Neuron (in vitro differentiated cells): ENCODE results near the gene SIRT7.
A peak's percentile ranks its signal among the peaks of the same experiment; 100 is the strongest.

Source experiments
- H2AFZ ChIP-seq: one replicate; pipeline ENCODE4 v1.6.1; 2013; ENCODE audit warnings: low read depth, mild to moderate bottlenecking, inconsistent platforms, low read length, moderate library complexity
- H3K27me3 ChIP-seq: one replicate; pipeline ENCODE4 v1.6.1; 2013; ENCODE audit warnings: low read length; ENCODE audit not compliant: insufficient read depth
- H3K36me3 ChIP-seq: one replicate; pipeline ENCODE4 v1.6.1; 2013; ENCODE audit warnings: low read length; ENCODE audit not compliant: insufficient read depth
- H3K4me1 ChIP-seq: one replicate; pipeline ENCODE4 v1.6.1; 2013; ENCODE audit warnings: low read length; ENCODE audit not compliant: insufficient read depth
- H3K4me3 ChIP-seq: 2 replicates; pipeline ENCODE4 v1.5.1; 2013; ENCODE audit warnings: mild to moderate bottlenecking, low read length, moderate library complexity
- H3K9me3 ChIP-seq: one replicate; pipeline ENCODE4 v1.6.1; 2013; ENCODE audit warnings: low read length

SIRT7 gene

DNA sequence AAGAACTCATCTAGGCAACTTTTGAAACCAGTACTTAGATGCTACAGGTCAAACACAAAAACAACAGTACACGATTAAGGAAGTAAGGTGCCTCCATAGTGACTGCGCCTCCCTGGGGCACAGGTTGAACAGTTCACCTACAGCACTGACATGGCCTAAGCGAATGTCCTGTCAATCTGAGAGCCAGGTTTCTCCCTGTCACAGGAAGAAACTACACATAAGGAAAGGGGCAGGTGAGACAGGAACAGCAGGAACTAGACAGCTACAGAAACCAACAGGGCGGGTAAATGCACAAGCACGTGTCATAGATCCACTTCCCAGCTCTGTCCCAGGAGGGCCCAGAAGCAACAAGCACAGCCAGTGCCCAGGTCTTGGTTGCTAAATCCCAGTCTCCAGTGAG is 38.9 kb downstream of the SIRT7 start:
- Histone ChIP-seq H3K4me3 (no peak overlapping the region), H3K36me3 (peaks cover 32% of the 10 kb centered on the region), H3K9me3 (no peaks in the 10 kb centered on the region), H2AFZ (no peak overlapping the region), H3K27me3 (no peaks in the 10 kb centered on the region), H3K4me1 (no peaks in the 10 kb centered on the region)

DNA sequence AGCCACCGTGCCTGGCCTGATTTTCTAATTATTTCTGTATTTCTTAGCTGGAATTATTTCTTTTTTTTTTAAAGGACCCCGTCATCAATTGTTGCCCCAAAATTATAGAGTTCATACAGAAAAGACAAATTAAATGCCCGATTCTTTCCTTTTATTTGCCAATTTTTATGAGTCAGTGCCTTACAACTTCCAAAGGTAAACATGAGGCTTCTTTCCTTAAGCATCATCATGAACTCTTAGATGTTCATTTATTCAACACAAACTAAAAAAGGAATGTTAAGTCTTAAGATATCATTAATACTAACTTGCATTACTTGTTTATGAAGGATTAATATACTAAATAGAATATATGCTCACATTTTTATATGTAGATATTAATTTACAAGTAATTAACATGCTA is 39.7 kb downstream of the SIRT7 start:
- no peaks in the 10 kb centered on the region for H3K27me3 ChIP-seq
- H3K4me1 ChIP-seq: no peaks in the 10 kb centered on the region
- peaks cover 28% of the 10 kb centered on the region for H3K36me3 ChIP-seq
- no peak overlapping the region for H3K4me3 ChIP-seq
- no peaks in the 10 kb centered on the region for H3K9me3 ChIP-seq
- no peak overlapping the region for H2AFZ ChIP-seq

DNA sequence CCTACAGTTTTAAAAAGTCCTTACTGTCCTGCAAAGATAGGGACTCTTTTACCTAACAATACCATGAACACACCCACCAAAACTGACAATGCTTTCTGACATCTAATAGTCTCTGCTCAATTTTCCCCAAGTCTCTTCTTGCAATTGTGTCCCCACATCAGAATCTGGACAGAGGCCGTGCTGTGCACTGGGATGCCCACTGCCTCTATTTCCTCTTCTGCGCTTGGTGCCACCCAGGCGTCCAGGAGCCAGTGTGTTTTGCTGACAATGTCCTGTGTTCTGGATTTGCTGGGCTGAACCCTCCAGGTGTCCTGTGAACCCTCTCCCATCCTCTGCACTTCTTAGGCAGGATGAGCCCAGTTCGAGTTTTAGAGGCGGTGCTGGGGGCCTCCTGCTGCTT is 40.4 kb downstream of the SIRT7 start:
- Histone ChIP-seq H3K9me3 (no peaks in the 10 kb centered on the region), H2AFZ (no peak overlapping the region), H3K27me3 (no peaks in the 10 kb centered on the region), H3K4me1 (no peaks in the 10 kb centered on the region), H3K36me3 (peaks cover 24% of the 10 kb centered on the region), H3K4me3 (no peak overlapping the region)

DNA sequence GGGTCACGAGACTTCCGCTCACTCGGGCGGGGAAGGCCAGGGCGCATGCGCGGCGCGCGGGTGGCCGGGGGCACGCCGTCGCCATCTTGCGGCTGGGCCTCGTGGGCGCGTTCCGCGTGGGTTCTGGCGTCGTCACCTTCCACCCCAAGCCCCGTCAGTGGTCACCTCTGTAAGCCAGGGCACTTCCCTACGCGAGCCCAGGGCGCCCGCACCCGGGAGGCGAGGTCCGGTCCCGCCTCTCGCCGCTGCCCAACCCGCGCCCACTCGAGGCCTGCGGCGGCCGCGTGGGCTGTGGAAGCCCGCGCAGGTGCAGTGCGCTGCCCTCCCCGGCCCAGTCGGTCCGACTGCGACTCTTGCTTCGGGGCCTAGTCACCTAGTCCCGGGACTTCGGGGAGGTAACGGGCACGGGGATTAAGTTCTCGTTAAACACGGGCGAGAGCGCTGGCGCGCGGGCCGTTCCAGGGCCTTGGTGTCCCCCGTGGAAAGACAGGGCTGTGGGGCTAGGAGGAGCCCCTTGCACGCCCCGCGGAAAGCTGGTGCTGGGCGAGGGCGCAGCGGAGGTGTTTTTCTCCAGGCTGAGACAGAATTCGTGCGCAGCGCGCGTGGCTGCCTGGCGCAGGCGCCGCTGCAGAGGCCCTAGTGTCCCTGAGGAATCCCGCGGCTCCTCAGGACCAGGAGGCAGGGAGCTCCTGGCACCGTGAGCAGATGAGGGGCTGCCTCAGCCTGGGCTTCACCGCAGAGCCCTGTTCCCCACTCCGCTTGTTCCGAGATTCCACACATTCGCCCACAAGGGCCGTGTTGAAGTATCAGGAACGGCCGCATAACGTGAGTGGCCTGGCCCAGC is 46.4 kb downstream of the SIRT7 start:
- Histone ChIP-seq H3K9me3 (no peaks in the 10 kb centered on the region), H2AFZ (peak overlapping the region; percentile 66), H3K4me1 (peaks cover 36% of the 10 kb centered on the region), H3K36me3 (peaks cover 20% of the 10 kb centered on the region), H3K4me3 (peak overlapping the region; percentile 79), H3K27me3 (no peaks in the 10 kb centered on the region)

DNA sequence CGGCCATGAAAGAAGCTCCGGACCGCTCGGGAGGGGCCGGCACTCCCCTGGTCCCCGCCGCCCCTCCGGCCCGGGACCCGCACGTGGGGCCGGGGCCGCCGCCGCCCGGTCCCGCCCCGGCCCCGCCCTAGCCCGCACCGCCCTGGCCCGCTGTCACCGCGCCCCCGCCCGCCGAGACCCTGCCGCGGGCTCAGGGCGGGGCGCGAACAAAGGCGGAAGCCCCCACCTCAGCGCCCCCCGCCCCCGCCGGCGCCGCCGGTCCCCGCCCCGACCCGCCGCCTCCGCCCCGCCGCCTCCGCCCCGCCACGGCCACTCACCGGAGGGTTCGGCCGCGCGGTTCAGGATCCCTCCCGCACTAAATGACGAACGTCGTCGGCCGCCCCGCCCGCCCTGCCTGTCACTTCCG is 47.0 kb downstream of the SIRT7 start, which contains the start of gene ARHGDIA:
Gene ARHGDIA (minus strand): TSS at position 357 of the 406 bp plus-strand sequence. CDS start 1,407 bp downstream, outside the sequence.
- no peaks in the 10 kb centered on the region for H3K9me3 ChIP-seq
- peak within 1 kb of the TSS; percentile 79 for H3K4me3 ChIP-seq

DNA sequence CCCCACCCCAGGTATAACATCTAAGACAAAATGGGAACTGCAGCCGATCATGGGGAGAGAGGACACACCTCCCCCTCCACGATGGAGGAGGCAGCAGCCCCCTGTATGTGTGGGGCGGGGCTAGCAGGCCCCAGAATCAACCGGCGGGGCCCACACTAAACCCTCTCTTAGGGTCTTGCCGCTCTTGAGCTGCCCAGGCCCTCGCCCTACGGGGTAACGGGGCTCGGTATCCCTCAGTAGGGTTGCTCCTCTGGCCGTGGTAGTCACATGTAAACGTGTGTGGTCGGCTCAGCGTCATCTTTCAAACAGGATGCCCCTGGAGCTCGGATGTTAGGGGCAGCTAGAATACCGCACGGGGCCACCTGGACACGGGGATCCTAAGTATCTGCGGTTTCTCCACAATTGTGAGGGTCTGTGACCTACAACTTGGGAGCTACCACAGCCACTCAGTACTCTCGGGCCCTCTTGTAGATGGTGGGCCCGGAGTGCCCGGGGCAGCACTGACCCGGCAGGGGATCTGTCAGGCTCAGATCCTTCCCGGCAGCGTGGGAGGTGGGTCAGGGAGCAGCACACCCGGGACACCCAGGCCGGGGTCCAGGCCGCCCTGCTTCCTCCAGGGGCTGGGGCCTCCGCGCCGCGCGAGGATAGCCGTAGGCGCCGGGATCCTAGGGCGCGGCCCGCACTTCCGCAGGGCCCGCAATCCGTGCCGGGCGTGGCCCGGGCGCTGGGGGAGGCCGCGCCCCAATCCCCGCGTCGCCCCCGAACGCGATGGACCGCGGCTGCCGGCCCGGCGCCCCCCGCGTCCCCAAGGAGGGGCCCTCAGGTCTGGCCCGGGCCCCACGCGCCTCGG is 47.6 kb downstream of the SIRT7 start:
- Histone ChIP-seq H3K9me3 (no peaks in the 10 kb centered on the region), H3K4me3 (peak overlapping the region; percentile 79), H3K27me3 (no peaks in the 10 kb centered on the region), H3K4me1 (peaks cover 36% of the 10 kb centered on the region), H3K36me3 (peaks cover 25% of the 10 kb centered on the region), H2AFZ (no peak overlapping the region)

More for the DNA sequence above, 47.0 kb downstream of the SIRT7 start, which contains the start of gene ARHGDIA:
- H3K27me3 ChIP-seq: no peaks in the 10 kb centered on the region
- H3K4me1 ChIP-seq: peaks cover 36% of the 10 kb centered on the region
- H2AFZ ChIP-seq: peak within 1 kb of the TSS; percentile 66
- H3K36me3 ChIP-seq: peaks cover 19% of the 10 kb centered on the region

DNA sequence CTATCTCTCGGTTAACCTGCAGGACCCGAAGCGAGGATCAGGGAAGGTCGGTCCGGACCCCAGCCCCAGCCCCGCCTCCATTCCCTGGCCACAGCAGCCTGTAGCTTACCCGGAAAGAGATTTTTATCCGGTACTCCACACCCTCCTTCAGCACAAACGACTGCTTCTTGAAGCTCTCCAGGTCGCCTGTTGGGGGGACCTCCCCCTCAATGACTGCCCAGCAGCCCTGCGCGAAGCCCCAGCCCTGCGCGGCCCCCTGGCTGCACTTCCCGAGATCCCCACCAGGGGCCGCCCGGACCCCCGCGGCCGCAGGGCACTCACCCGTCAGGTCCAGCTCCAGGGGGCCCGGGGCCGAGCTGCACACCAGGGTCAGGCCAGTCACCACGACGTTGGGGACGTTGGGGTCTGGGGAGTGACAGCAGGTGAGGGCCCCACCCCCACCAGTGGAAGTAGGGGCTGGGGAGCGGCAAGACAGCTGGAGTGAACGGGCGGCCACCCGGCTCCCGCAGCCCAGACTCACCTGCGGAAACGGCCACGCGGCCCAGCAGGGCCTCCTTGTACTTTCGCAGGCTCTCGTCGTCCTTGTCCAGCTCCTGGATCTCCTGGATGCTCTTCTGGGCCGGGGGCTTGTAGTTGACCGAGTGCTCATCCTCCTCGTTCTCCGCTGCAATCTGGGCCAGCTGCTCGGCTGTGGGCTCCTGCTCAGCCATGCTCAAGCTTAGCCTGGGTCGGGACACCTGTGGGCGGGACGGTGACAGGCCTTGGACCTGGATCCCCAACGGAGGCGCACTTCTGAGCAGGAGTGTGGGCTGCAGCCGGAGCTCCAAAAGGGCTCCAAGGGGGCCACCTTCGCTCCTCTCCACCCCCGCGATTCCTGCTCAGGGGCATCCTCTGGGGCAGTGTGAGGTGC is 48.5 kb downstream of the SIRT7 start:
- H3K4me1 ChIP-seq: peaks cover 36% of the 10 kb centered on the region
- H3K27me3 ChIP-seq: no peaks in the 10 kb centered on the region
- no peak overlapping the region for H2AFZ ChIP-seq
- peaks cover 26% of the 10 kb centered on the region for H3K36me3 ChIP-seq
- H3K4me3 ChIP-seq: peak overlapping the region; percentile 79
- H3K9me3 ChIP-seq: no peaks in the 10 kb centered on the region

DNA sequence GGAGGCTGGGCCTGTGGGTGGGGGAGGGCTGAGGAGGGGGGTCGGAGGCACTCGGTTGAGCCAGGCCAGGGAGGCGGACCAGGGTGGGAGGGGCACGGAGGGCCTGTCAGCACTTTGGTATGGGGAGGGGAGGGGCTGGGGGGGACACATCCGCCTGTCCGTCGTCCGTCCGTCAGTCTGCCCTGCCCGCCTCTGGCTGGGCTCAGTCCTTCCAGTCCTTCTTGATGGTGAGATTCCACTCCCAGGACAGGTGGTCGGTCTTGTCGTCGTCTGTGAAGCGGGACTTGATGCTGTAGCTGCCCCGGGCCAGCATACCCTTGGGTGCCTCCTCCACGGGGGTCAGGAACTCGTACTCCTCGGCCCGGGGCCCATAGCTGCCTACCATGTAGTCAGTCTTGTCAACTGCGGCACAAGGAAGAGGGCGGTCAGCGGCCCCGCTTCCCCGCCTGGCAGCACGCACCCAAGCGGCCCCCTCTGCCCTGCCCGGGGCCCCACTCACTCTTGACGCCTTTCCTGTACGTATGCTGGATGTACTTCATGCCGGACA is 49.2 kb downstream of the SIRT7 start:
- Histone ChIP-seq H3K36me3 (peaks cover 28% of the 10 kb centered on the region), H3K4me3 (no peak overlapping the region), H3K9me3 (no peaks in the 10 kb centered on the region), H2AFZ (no peak overlapping the region), H3K4me1 (peaks cover 36% of the 10 kb centered on the region), H3K27me3 (no peaks in the 10 kb centered on the region)

DNA sequence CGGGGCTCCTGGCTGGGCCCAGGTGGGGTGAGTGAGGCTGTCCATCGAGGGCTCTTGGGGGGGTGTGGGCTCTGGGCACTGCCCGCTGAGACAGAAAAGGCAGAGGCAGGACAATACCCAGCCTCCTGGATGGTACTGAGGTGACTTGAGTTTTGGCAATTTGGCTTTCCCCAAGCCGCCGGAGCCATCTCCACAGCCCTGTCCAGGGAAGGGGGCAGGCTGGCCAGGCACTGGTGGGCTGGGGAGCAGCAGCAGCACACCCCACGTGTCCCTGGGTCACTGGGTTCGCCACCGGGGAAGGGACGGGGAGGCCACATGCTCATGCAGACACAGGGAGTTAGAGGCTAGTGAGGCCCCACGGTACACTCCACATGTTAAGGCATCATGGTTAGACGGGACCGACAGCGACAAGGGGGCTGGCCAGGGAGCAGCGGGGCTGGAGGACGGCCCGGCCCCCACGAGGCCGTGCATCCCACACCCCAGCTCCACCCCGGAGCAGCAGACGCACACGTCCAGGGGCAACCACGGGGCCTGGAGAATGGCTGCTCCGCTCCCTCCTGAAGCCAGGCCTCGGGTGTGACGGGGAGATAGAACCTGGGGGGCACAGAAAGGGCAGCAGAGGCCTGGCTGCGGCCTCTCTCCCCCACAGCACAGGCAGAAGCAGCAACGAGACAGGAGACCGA is 49.8 kb downstream of the SIRT7 start:
- Histone ChIP-seq H3K27me3 (no peaks in the 10 kb centered on the region), H2AFZ (no peak overlapping the region), H3K36me3 (peaks cover 33% of the 10 kb centered on the region), H3K9me3 (no peaks in the 10 kb centered on the region), H3K4me1 (peaks cover 36% of the 10 kb centered on the region), H3K4me3 (no peak overlapping the region)

DNA sequence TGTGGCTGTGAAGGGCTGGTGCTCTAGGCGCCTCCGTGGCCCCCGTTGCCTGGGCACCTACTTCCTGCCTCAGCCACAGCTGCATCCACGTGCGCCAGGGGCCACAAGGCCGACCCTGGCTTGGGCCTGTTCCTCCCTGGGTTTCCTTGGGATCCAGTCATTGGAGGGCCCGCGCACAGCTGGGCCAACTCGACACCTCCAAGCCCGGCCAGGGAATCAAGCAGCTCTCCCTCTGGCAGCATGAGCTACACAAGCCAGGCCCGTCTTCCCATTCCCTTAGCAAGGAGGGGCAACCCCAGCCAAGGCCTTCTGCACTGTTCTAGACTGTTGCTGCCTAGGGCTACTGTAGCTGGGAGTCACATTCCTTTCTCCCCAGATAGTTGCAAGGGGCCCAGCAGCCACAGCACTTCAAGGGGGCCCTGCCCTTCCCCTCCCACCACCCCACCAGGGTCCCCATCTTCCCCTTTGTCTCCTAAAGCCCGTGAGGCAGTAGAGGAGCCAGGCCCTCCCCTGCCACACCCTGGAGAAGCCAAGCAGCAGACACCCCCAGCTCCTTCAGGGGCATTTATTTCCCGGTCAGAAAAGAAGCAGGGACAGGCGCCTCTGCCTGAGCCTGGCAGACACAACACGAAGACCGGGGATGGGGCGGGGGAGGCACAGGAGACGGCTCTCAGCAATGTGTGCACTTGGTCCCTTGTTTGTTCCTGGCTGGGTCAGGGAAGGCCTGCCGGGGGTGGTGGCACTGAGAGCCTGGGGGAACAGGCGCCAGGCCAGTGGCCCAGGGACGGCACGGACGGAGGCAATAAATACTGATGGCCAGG is 50.6 kb downstream of the SIRT7 start:
- Histone ChIP-seq H3K27me3 (no peaks in the 10 kb centered on the region), H2AFZ (no peak overlapping the region), H3K9me3 (no peaks in the 10 kb centered on the region), H3K4me3 (no peak overlapping the region), H3K4me1 (peaks cover 36% of the 10 kb centered on the region), H3K36me3 (peaks cover 38% of the 10 kb centered on the region)

DNA sequence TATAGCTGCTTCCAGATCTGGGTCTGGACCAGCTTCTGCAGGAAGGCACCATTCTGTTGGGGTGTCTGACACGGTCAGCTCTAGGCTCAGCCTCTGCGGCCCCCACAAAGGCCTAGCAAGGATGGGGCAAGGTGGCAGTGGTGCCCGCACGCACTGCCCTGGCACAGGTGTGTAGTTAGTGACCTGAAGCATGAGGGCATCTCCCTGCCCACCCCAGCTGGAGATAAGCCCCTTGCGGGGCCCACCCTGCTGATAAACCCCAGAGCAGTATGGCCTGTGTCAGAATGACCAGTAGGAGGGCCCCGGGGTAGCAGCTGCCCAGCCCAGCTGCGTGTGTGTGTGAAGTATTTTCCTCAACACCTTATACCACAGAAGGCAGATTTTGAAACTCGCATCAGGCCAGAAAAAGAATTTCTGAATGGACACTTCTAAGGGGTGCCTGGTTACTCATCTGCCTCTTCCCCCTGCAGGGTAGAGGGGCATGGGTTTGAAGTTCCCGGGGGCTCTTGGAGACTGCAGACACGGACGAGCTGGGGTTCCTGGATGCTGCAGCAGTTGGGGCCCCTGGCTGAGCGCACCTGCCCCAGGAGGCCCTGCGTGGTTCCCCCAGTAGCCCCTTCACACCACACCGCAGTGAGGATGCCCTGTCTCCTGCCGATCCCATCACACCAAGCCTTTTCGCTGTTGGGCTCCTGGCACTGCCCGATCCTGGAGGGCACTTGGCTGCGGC is 51.4 kb downstream of the SIRT7 start:
- H3K9me3 ChIP-seq: no peaks in the 10 kb centered on the region
- H3K27me3 ChIP-seq: no peaks in the 10 kb centered on the region
- H3K4me1 ChIP-seq: peaks cover 34% of the 10 kb centered on the region
- H2AFZ ChIP-seq: no peak overlapping the region
- H3K4me3 ChIP-seq: no peak overlapping the region
- H3K36me3 ChIP-seq: peaks cover 38% of the 10 kb centered on the region
